GM21526 (cell line): ENCODE results near the gene NUP93.
"Not testable (repeated sequence)": the region's sequence is repeated elsewhere in the genome, so short reads cannot be mapped to it uniquely, and the experiment has no call there.

Experiments
- ATAC-seq: cut with Tn5 transposase; IDR thresholded peaks from one replicate; pipeline ENCODE4 v1.9.1; 2021; ENCODE audit warnings: moderate library complexity; ENCODE audit not compliant: unreplicated experiment, low FRiP score

NUP93 gene

GRCh38 chr16:56864960-56865359, 135.0 kb downstream of the NUP93 start, which contains the start of gene SLC12A3:
Gene SLC12A3 (plus strand): TSS chr16:56865207. CDS start chr16:56865236, 29 bp downstream.
- ATAC-seq: no peak

DNA sequence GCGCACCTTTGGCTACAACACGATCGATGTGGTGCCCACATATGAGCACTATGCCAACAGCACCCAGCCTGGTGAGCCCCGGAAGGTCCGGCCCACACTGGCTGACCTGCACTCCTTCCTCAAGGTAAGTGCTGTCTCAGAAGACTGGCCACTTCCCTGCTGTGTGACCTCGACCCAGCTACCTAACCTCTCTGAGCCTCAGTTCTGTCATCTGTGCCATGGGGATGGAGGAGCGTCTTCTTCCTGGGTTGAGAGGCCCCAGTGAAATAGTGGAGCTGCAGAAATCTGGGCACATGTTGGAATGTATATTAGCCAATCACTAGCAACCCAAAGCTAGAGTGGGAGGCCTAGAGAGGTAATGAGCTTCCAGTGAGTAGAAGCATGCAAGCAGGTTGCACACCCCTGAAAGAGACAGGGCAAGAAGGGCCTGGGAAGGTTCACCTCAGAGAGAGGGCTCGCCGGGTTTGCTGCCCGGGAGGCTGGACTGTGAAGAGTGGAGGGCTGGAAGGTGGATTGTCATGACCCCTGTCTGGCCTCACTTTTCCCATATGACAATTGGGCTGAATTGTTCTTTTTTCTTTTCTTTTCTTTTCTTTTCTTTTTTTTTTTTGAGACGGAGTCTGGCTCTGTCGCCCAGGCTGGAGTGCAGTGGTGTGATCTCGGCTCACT, 135.6 kb downstream of the NUP93 start:
- no peak for ATAC-seq

GRCh38 chr16:56866955-56867830, 137.3 kb downstream of the NUP93 start:
- ATAC-seq: no peak

- ATAC-seq: no peak
Observed at GRCh38 chr16:56868175-56868574, 138.2 kb downstream of the NUP93 start.

DNA sequence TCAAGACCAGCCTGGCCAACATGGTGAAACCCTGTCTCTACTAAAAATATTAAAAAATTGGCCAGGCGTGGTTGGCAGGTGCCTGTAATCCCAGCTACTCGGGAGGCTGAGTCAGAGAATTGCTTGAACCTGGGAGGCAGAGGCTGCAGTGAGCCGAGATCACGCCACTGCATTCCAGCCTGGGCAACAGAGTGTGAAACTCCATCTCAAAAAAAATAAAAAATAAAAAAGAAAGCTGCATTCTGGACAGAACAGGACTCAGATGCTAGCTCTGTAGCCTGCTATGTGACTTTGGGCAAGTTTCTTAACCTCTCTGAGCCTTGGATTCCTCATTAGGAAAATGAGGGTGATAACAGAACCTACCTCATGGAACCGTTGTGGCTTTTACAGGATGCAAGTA, 138.8 kb downstream of the NUP93 start:
- not testable (repeated sequence) for ATAC-seq

GRCh38 chr16:56869513-56870275, 139.8 kb downstream of the NUP93 start:
- ATAC-seq: no peak

DNA sequence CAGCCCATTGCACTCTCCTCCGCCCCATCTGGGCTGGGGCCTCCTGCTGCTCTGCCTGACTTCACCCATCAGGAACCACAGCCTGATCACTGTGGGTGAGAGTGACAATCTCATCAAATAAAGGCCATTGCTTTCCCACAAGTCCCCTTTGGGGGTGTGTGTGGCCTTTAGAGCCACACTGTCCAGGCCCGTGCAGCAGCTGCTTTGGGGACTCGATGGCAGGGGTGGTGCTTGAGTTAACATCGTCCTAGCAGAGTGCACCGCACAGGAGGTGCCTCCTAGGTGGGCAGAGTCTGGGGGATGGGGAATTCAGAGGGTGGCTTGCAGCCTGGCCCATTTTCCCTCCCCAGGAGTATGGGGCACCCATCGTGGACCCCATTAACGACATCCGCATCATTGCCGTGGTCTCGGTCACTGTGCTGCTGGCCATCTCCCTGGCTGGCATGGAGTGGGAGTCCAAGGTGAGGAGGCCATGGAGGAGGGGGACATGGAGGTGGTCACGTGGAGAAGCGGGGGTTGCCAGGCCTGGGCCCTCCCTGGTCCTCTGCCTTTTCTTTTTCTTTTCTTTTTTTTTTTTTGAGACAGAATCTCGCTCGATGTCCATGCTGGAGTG, 140.5 kb downstream of the NUP93 start:
- ATAC-seq: no peak

DNA sequence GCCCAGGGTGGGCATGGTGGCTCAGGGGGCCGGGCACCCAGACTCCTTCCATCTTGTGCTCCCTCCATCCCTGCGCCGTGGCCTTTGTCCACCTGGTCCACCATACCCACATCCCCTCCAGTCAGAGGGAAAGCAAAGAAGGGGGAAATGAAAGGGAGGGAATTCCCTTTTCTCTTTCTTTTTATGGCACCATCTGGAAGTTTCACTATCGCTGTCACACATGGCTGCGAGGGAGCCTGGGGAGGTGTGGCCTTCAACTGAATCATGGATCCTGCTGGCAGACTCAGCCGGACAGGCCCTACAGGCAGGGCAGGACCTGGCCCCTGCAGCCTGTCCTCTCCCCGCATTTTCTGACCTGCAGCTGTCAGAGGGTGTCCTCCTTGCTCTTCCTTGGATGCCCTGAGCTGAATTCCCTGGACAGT, 141.3 kb downstream of the NUP93 start:
- ATAC-seq: no peak

GRCh38 chr16:56872863-56873391, 143.0 kb downstream of the NUP93 start:
- no peak for ATAC-seq

DNA sequence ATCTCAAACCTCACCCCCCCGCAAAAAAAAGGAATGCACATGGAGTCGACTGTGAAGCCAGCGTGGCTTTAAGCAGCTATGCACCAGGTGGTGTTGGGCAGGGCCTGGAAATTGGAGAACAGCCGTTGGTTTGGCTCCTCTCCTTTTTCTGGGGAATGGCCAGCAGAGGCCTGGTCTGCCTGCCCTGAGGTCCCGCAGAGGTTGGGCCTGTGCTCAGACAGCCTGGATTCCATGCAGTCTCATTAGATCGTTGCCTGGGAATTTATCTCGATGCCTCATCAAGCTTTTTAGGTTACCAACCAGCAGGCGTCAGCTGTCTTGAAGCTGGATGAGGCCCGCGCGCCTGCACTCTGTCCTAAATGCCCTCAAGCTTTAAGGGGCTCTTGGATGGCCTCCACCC, 144.9 kb downstream of the NUP93 start:
- ATAC-seq: no peak

DNA sequence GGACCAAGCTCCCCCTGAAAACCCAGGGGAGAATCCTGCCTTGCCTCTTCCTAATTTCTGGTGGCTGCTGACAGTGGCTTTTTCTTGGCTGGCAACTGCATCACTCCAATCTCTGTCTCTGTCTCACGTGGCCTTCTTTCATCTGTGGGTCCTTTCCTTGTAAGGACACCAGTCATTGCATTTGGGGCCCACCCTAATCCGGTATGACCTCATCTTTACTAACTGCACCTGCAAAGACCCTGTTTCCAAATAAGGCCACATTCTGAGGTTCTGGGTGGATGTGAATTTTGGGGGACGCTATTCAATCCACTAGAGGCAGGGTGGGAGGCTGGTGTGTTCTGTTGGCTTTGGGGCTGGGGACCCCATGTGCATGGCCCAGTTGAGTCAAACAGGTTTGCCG, 146.1 kb downstream of the NUP93 start:
- ATAC-seq: no peak

GRCh38 chr16:56877486-56878182, 147.7 kb downstream of the NUP93 start:
- ATAC-seq: no peak

DNA sequence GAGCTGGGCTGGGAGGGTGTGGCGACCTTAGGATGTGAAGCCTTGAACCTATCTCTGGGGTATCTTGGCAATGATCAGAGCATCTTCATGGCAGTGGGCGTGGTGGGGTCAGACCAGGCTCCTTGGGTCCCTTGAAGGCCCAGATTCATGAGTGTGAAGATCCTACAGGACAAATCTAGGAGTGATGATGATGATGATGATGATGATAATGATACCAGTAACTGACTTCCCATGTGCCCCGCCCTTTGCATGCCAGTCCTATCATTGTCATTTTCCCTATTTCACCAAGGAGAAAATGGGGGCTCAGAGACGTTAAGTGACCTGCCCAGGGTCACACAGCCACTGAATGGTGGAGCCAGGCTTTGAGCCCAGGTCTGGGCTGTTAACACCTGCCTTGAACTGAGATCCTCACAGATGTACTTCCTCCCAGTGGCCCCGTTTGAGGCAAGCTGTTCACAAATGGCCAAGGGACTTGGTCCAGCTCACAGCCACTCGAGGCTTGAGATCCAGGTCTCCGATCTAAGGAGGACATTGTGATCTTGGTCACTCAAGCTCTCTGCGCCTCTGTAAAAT, 148.4 kb downstream of the NUP93 start:
- ATAC-seq: no peak

GRCh38 chr16:56879276-56879675, 149.3 kb downstream of the NUP93 start:
- no peak for ATAC-seq

GRCh38 chr16:56880176-56880575, 150.2 kb downstream of the NUP93 start:
- no peak for ATAC-seq

DNA sequence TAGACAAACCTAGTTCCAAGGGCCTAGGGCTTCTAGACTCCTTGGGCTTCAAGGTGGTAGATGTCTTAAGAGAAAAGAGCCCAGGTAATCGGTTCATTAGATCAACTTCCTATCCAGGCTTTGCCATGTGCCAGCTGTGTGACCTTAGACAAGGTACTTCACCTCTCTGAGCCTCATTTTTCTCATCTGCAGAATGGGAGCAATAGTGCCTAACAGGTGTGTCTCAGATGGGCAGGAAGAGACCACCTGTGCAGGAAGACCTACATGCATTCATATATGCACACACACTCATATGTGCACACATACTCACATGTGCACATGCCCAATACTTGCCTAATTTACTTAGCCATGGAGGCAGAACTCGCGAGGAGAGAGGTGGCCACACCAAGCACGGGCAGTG, 150.8 kb downstream of the NUP93 start:
- ATAC-seq: no peak

DNA sequence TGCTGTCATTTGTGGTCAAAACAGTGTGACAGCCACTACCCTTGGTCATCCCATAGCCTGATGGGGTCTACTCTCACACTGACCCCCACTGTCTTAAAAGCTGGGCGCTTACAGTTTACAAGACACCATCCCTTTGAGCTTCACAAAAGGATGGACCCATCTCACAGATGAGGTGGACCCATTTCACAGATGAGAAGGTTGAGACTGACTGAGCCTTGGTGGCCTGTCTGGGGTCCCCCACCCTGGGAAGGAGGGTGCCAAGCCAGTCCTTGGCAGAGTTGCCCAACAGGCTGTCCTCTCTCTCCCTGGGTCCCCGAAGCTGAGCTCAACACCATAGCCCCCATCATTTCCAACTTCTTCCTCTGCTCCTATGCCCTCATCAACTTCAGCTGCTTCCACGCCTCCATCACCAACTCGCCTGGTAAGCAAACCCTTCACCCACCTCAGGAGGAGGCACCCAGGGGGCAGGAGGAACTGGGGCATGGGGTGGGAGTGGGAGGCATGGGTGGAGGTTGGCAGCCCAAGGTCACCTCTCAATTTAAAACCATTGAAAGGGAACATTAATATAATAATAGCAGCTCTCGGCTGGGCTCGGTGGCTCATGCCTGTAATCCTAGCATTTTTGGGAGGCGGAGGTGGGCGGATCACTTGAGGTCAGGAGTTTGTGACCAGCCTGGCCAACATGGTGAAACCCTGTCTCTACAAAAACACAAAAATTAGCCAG, 152.3 kb downstream of the NUP93 start:
- no peak for ATAC-seq

DNA sequence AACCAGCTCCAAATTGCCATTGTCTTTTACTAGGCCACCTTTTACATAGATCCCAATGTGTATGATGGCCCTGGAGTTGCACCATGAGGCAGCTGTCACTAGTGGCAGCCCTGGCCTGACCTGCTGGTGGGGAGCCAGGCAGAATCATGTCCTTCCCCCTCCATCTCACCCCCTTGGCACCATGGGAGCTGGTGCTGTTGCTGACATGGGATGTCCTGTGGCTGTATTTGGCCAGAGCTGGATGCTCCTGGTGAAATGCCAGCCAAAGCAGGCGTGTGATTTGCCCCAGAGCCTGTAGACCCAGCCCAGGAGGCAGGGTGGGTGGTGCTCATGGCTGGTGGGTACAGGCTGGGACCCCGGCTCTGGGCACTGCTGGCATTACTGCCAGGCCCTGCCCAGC, 153.7 kb downstream of the NUP93 start:
- no peak for ATAC-seq

- no peak for ATAC-seq
Observed at GRCh38 chr16:56884026-56884582, 154.2 kb downstream of the NUP93 start.
